Stimulated activated CD8-positive, alpha-beta memory T cell treated with anti-CD3 and anti-CD28 coated beads, Interleukin-12 subunit alpha, Interleukin-12 subunit beta, amount 100 ng/mL, for 24 hours (primary cell): Measurements from ENCODE around the gene TREX2.

ENCODE experiments used
- DNase-seq: peaks from one replicate; pipeline ENCODE4 v3.0.0-alpha.2; 2020; ENCODE audit errors: extremely low read depth

TREX2 gene, protein sequence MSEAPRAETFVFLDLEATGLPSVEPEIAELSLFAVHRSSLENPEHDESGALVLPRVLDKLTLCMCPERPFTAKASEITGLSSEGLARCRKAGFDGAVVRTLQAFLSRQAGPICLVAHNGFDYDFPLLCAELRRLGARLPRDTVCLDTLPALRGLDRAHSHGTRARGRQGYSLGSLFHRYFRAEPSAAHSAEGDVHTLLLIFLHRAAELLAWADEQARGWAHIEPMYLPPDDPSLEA

GRCh38 chrX:153445856-153446635, at the start of gene TREX2:
Gene TREX2 (minus strand): TSS chrX:153446056. CDS start chrX:153445430, 626 bp downstream.
- DNase-seq: no peak

DNA sequence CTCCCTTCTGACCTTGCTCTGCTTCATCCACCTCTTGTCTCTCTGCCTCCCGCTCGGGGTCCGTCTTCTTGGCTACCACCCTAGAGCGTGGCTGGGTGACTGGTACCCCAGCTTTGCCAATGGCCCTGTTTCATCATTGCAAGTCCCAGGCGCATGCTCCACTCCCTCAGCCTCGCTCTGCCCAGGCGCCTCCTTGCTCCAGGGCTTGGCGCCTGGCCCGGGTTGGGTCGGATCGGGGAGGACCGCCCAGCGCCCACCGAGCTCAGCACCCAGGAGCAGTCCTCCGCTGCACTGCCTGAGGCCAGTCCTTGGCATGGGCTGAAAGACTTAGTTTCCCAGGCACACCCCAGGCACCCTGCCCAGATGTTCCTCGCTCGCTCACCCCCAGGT, 49.5 kb upstream of the TREX2 start:
- DNase-seq: no peak

DNA sequence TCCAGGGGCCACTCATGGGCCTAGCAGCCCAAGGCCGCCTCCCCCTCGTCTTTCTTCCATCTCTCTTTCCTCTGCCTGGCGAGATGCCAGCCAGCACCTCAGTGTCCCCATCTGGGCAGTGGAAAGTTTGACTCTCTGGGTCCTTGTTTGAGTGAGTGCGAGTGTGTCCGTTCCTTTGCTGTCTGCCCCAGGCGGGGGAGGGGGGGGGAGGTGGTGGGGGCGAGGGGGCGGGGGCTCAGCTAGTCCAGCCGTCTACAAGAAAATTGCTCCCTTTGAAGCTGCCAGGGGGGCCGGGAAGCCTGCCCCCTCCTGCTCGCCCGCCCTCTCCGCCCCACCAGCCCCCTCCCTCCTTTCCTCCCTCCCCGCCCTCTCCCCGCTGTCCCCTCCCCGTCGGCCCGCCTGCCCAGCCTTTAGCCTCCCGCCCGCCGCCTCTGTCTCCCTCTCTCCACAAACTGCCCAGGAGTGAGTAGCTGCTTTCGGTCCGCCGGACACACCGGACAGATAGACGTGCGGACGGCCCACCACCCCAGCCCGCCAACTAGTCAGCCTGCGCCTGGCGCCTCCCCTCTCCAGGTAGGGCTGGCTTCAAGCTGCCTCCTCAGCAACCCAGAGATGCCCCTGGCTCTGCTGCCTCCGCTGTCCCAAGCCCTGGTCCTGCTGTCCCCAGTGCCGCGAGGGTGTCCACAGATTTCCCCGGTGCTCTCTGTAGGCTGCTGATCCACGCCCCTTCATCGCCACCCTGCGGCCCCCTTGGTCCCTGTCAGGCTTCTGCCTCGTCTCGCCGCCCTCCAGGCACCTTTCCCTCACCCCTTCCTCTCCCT, 48.9 kb upstream of the TREX2 start, which contains the start of gene BGN:
Gene BGN, plus strand, starts transcription at position 440 of the 821 bp plus-strand sequence. CDS start 9,652 bp downstream, outside the sequence.
- DNase-seq: no peak

DNA sequence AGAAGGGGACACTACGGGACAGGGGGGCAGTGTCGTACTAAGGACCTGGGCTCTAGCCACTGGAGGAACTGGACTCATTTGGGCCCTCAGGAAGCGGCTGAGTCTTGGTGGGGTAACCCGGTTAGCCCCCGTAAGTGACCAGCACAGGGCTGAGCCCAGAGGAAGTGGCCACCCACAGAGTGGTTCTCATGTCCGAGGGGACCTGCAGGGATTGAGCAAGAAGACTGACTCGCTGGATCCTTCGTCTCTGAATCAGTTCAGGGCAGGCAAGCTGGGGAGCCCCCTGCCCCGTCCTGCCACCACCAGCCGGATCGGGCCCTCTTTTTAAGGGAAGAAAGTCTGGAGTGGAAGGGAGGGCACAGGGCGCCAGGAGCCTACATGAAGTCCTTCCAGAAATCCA, 48.2 kb upstream of the TREX2 start:
- DNase-seq: no peak

GRCh38 chrX:153493085-153493484, 47.2 kb upstream of the TREX2 start:
- DNase-seq: no peak

DNA sequence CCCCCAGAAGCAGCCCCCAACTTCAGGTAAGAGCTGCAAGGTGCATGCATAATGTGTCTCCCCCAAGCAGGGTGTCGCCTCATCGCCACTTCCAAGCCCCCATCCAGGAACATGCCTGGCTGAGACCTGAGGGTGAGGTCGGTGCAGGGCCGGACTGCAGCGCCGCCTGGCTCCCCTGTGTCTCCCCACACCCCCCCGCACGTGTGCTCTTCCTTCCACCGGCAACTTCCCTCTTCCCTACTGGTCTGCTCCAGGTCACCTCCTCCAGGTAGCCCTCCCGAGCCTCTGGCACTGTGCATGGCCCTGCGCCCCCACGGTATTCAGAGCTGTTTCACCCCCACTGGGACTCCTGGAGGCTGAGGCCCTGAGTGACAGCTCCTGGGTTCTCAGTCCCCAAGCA, 46.7 kb upstream of the TREX2 start:
- no peak for DNase-seq

DNA sequence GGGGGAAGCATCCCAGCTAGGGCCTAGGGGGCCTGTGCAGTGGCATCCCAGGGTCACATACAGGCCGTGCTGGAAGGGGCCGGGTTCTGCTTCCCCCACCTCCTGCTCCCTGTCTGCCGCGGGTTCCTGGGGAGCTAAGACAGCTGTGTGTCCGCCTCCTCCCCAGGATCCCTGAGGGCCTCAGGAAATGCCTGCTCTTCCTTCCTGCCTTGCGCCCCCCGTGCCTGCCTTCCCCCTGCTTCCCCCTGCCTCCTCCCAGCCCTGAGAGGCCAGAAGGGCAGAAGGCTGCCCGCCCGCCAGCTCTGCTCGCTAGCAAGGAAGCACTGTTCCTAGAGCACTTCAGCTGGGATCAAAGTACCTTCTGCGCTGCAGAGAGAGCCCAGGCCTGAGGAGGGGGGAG, 46.1 kb upstream of the TREX2 start:
- no peak for DNase-seq

GRCh38 chrX:153491351-153491914, 45.6 kb upstream of the TREX2 start:
- DNase-seq: no peak

- DNase-seq: no peak
Observed at GRCh38 chrX:153490217-153490930, 44.5 kb upstream of the TREX2 start.

DNA sequence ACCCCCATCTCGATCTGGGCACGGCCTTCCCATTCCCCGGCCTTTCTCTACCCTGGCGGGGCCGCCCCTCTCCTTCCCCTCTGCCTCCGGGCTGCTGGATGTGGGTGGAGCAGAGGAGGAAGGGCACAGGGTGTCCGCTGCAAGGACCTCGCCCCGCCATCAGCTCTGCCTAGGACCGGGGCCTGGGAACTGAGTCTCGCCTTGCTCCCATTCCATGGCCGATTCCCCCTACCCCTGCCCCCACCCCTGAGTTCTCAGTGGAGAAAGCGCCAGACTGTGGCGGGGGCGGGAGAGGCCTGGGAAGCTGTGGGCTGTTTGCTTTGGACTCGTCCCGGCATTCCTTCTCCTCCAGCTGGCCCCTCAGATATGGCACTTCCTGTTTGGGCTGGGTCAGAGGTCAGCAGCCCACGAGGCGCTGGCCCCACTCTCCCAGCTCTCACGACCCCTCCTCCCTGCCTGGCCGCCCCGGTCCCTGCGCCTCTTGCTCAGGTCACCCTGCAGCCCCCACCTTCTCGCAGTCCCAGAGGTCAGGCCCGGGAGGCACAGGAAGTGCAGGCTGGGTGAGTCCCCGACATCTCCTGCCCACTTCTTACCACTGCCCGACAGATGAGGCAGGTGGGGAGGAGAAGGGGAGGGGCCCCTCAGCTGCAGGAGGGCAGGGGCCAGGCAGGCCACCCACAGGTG, 42.5 kb upstream of the TREX2 start:
- DNase-seq: no peak

DNA sequence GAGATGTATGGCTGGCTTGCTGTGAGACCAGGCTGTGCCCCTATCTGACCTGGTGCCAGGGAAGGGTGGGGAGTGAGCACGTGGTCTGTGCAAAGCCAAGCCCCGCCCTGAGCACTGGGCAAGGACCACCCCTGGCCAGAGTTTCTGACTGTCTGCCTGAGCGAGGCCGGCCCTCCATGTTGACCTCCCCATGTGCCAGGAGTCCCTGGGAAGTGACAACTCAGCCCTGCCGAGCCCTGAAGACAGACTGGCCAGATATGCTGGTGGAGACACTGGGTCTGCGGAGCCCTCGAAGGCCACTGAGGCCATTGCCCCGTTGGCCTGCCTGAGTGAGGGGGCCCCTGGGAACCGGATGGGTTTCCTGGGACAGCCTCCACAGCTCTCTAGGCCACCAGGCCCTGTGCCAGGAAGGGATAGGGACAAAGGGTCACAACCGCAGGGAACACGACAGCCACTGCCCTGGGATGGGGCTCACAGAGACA, 41.8 kb upstream of the TREX2 start:
- no peak for DNase-seq

GRCh38 chrX:153486171-153486570, 40.3 kb upstream of the TREX2 start:
- no peak for DNase-seq

DNA sequence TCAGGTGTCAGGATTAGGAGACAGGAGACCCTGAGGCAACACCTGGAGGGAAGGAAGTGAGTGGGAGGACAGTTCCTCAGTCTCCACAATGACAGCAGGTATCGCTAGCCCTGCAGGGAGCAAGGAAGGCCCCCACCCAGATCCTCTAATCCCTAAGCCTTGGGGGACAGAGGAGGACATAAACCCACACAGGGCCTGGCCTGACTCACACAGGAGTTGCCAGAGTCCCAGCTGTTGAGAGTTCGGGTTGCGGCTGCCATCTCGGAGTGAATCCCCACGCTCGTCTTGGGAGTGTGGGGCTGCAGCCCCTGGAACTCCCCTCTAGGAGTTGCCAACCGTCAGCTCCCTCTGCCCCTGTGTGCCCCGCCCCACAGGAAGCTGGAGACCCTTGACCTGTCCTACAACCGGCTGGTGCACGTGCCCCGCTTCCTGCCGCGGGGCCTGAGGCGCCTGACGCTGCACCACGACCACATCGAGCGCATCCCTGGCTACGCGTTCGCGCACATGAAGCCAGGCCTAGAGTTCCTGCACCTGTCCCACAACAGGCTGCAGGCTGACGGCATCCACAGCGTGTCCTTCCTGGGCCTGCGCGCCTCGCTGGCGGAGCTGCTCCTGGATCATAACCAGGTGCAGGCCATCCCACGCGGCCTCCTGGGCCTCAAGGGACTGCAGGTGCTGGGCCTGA, 39.7 kb upstream of the TREX2 start:
- no peak for DNase-seq

DNA sequence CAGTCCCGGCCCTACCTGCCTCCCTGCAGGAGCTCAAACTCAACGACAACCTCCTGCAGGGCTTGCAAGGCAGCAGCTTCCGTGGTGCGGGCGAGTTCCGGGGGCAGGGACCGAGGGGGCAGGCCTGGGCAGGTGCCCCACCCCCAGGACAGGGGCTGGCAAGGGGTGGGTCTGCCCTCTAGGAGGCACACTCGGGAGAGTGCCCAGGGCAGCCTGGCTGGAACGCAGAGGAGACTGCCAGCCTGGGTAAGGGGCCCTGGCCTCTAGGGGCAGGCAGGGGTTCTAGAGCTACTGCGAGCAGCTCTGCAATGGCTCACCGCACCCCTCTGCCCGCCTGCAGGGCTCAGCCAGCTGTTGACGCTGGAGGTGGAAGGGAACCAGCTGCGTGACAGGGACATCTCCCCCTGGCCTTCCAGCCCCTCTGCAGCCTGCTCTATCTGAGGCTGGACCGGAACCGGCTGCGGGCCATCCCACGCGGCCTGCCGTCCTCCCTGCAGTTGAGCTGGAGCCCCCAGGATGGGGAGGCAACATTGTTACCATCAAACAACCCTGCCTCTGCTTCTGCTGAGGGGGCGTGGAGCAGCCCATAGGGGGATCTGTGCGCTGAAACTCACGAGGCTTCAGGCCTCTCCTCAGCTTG, 36.6 kb upstream of the TREX2 start:
- DNase-seq: no peak

DNA sequence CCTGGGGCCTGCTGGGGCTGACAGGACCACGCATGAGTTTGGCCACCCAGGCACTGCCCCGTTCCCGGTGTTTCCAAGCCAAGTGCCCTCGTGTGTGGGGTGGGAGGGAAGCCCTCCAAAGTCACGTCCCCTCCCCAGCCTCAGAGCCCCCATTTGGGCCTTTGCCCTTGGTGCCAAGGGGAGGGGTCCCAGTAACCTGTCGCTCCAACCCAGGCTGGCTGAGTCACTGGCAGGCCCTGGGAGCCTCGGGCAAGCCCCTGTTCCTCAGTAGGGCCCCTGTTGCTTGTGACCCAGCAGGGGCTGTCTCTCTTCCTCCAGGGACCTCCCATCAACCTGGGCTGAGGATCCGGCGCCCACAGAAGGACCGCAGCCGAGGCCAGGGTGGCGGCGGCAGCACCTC, 35.2 kb upstream of the TREX2 start:
- DNase-seq: no peak

- no peak for DNase-seq
Observed at GRCh38 chrX:153478746-153479145, 32.9 kb upstream of the TREX2 start.

DNA sequence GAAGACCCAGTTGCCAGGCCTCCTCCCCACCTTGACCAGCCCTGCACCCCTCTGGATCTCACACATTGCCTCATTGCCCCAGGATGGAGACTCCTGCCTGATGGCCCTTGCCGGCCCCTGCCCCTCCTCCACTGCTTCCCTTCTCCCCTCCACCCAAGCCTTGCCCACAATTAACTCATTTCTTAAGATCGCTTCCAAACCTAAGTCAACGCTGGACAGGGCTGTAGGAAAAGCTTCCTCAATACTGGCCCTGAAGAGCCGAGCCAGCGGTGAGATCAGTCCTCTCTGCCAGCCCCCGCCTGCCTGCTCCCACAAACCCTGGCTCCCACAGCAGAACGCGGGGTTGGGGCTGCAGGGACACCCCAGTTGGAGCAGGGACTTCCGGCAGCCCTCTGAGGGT, 32.0 kb upstream of the TREX2 start:
- no peak for DNase-seq

GRCh38 chrX:153477364-153477857, 31.6 kb upstream of the TREX2 start:
- DNase-seq: no peak

- DNase-seq: no peak
Observed at GRCh38 chrX:153476666-153477363, 31.0 kb upstream of the TREX2 start.
